Fibroblast of lung (primary cell): ENCODE measurements around the gene ADAMTS19. TPM values are rescaled to one million over a fixed set of nuclear protein-coding genes. Genes with fewer than 3 reads are reported as not detected.

Source experiments
- DNase-seq, 2 donors: peaks; one replicate each; pipeline versions ENCODE4 v3.0.0 to v3.0.0-alpha.2; 2010; ENCODE audit warnings: low read depth in 2 of 2
- H2AFZ ChIP-seq: 2 replicates; pipeline ENCODE4 v1.5.1; 2012; ENCODE audit warnings: low read length, control low read depth, inconsistent platforms
- H3K27ac ChIP-seq: 2 replicates; pipeline ENCODE4 v1.5.1; 2011; ENCODE audit warnings: low read length, control low read depth; ENCODE audit not compliant: insufficient read depth
- H3K27me3 ChIP-seq: 2 replicates; pipeline ENCODE4 v1.5.1; 2011; ENCODE audit warnings: mild to moderate bottlenecking, low read length; ENCODE audit not compliant: control insufficient read depth, insufficient read depth
- H3K36me3 ChIP-seq: 2 replicates; pipeline ENCODE4 v1.5.1; 2011; ENCODE audit warnings: low read length; ENCODE audit not compliant: control insufficient read depth, insufficient read depth
- H3K4me1 ChIP-seq: 2 replicates; pipeline ENCODE4 v1.5.1; 2011; ENCODE audit warnings: low read length; ENCODE audit not compliant: control insufficient read depth, insufficient read depth; ENCODE audit errors: extremely low read depth
- H3K4me2 ChIP-seq: 2 replicates; pipeline ENCODE4 v1.5.1; 2011; ENCODE audit warnings: low read length, control low read depth; ENCODE audit not compliant: insufficient read depth; ENCODE audit errors: extremely low read depth
- H3K4me3 ChIP-seq, 4 experiments: fragments of 200-600 bp in 1 of 4; sonication (generic) in 1 of 4; replicated peaks in 1 of 4; 2 replicates each; pipeline ENCODE4 v1.5.1; 2011 to 2016; ENCODE audit warnings: low read length in 4 of 4, low read depth in 3 of 4, mild to moderate bottlenecking in 3 of 4, control low read depth in 2 of 4, inconsistent platforms in 1 of 4, mixed read lengths in 1 of 4; ENCODE audit not compliant: insufficient read depth in 1 of 4; ENCODE audit errors: control extremely low read depth in 1 of 4
- H3K79me2 ChIP-seq: 2 replicates; pipeline ENCODE4 v1.5.1; 2012; ENCODE audit warnings: mild to moderate bottlenecking, low read length, inconsistent platforms; ENCODE audit not compliant: control insufficient read depth, insufficient read depth
- H3K9ac ChIP-seq: 2 replicates; pipeline ENCODE4 v1.5.1; 2011; ENCODE audit warnings: mild to moderate bottlenecking, low read length, control low read depth; ENCODE audit not compliant: insufficient read depth
- H3K9me3 ChIP-seq: 2 replicates; pipeline ENCODE4 v1.5.1; 2012; ENCODE audit warnings: low read depth, low read length; ENCODE audit not compliant: control insufficient read depth, insufficient read depth
- H4K20me1 ChIP-seq: 2 replicates; pipeline ENCODE4 v1.5.1; 2011; ENCODE audit warnings: low read length; ENCODE audit not compliant: control insufficient read depth, insufficient read depth; ENCODE audit errors: extremely low read depth
- EZH2 ChIP-seq: IDR thresholded peaks from 2 replicates; pipeline ENCODE4 v1.5.1; 2012; ENCODE audit warnings: low read length, control low read depth, mild to moderate bottlenecking; ENCODE audit errors: missing control alignments
- polyA plus RNA-seq, 2 donors: library from polyadenylated mRNA; depleted of rRNA in 1 of 2; stranded (reverse) in 1 of 2; unstranded in 1 of 2; fragments of >200 nt; gene quantifications; 2 replicates each; pipeline ENCODE4 v1.2.1, GENCODE V29; 2011 to 2012; ENCODE audit warnings: missing spikeins in 1 of 2
- total RNA-seq: library from RNA; depleted of rRNA; stranded (reverse); fragments of >200 nt; gene quantifications from 2 replicates; pipeline ENCODE4 v1.2.1, GENCODE V29; 2014
- TF ChIP-seq, protein P1 (sequence below), 2 donors: IDR thresholded peaks in 1 of 2; conservative IDR thresholded peaks in 1 of 2; 1 replicate in 1 of 2; 2 replicates in 1 of 2; pipeline ENCODE4 v1.5.1; 2011 to 2012; ENCODE audit warnings: low read length in 2 of 2, control low read depth in 1 of 2, inconsistent platforms in 1 of 2, low read depth in 1 of 2, mild to moderate bottlenecking in 1 of 2

Gene ADAMTS19
- total and polyA plus RNA-seq, 2 donors (not counting 1 experiment from before 2014, with no cell fraction given): 0.09 to 0.33 TPM

DNA sequence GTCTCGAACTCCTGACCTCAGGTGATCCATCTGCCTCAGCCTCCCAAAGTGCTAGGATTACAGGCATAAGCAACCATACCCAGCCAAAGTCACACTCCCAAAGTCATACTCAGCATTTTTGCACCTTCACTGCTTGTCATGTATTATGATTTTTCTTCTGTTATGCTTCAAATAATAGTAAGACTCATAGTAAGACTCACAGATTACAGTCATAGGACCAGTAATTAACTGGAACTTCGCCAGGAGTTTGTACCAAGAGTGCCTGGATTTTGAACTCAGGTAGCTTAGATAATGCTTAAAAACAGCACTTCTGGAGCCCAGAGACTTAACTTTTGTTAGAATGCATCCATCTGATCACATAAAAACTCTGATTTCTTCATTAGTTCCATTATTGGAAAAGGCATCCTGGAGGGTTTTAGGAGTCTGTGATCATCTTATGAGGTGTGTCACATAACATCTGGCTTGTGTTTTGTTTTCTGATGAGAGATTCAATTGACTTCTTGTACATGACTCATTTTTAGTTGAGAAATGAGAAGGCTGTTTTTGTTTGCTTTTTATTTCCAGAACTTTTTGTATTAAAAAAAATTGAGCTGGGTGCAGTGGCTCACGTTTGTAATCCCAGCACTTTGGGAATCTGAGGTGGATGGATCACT is 131.5 kb downstream of the ADAMTS19 start:
- H3K36me3 ChIP-seq: no peaks in the 10 kb centered on the region
- H3K79me2 ChIP-seq: no peaks in the 10 kb centered on the region
- TF ChIP-seq EZH2: no peak
- TF ChIP-seq, protein P1, sequence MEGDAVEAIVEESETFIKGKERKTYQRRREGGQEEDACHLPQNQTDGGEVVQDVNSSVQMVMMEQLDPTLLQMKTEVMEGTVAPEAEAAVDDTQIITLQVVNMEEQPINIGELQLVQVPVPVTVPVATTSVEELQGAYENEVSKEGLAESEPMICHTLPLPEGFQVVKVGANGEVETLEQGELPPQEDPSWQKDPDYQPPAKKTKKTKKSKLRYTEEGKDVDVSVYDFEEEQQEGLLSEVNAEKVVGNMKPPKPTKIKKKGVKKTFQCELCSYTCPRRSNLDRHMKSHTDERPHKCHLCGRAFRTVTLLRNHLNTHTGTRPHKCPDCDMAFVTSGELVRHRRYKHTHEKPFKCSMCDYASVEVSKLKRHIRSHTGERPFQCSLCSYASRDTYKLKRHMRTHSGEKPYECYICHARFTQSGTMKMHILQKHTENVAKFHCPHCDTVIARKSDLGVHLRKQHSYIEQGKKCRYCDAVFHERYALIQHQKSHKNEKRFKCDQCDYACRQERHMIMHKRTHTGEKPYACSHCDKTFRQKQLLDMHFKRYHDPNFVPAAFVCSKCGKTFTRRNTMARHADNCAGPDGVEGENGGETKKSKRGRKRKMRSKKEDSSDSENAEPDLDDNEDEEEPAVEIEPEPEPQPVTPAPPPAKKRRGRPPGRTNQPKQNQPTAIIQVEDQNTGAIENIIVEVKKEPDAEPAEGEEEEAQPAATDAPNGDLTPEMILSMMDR (conservative IDR thresholded peaks at IDR 0.05 in 1 of 2, IDR thresholded peaks at IDR 0.05 in 1 of 2; ENCODE audit: low read depth in 1 of 2, low read length in 2 of 2): no peak
- DNase-seq: no peak
- no peak overlapping the region for H3K4me3 ChIP-seq
- H3K4me2 ChIP-seq: no peak overlapping the region
- no peak overlapping the region for H3K9ac ChIP-seq
- H2AFZ ChIP-seq: no peak overlapping the region
- H3K9me3 ChIP-seq: no peaks in the 10 kb centered on the region
- H3K27ac ChIP-seq: no peak overlapping the region
- H3K27me3 ChIP-seq: no peaks in the 10 kb centered on the region
- H4K20me1 ChIP-seq: no peaks in the 10 kb centered on the region
- H3K4me1 ChIP-seq: no peaks in the 10 kb centered on the region

DNA sequence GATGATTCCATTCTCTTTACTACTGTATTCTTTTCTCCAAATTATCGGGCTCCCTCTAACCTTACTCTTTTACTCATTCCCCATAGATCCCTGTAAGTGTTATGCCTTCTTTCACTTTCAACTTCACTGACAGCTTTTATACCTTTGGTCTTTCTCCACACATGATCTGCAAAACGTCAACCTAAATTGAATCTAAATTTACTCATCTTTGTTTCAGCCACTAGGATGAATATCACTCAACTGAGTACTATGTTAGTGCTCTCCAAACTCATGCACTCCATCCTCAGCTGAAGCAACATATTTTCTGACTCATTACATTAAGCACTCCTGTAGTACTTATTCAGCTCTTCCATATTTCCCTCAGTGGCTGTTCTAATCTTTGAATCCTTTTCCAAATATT is 133.4 kb downstream of the ADAMTS19 start:
- H2AFZ ChIP-seq: no peak overlapping the region
- no peak overlapping the region for H3K4me3 ChIP-seq
- no peaks in the 10 kb centered on the region for H3K4me1 ChIP-seq
- H3K4me2 ChIP-seq: no peak overlapping the region
- H3K9ac ChIP-seq: no peak overlapping the region
- no peaks in the 10 kb centered on the region for H4K20me1 ChIP-seq
- H3K36me3 ChIP-seq: no peaks in the 10 kb centered on the region
- no peaks in the 10 kb centered on the region for H3K79me2 ChIP-seq
- H3K27ac ChIP-seq: no peak overlapping the region
- no peaks in the 10 kb centered on the region for H3K27me3 ChIP-seq
- peak in 1 of 2 donors; percentile 14 for DNase-seq
- no peaks in the 10 kb centered on the region for H3K9me3 ChIP-seq
- TF ChIP-seq EZH2: no peak

DNA sequence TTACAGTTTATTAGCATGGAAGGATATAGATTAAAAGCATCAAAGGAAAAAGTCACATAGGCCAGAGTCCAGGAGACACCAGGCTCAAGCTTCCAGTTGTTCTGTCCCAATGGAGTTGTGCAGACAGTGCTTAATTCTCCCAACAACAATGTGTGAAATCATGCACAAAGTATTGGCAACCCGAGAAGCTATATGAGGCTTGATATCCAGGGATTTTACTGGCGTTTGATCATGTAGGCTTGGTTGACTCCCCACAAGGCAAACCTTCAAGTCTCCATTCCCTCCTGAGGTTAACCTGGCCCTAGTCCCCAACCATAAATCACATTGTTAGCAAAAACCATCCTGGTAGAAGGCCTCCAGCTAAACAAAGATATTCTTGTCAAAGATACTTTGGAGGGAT is 141.5 kb downstream of the ADAMTS19 start:
- Histone ChIP-seq H3K27me3 (no peaks in the 10 kb centered on the region), H3K36me3 (no peaks in the 10 kb centered on the region), H4K20me1 (no peaks in the 10 kb centered on the region), H3K79me2 (no peaks in the 10 kb centered on the region), H3K4me3 (no peak overlapping the region), H3K27ac (no peak overlapping the region), H2AFZ (no peak overlapping the region), H3K9me3 (no peaks in the 10 kb centered on the region), H3K4me1 (no peaks in the 10 kb centered on the region), H3K4me2 (no peak overlapping the region), H3K9ac (no peak overlapping the region)
- TF ChIP-seq EZH2: no peak
- TF ChIP-seq, protein P1 (conservative IDR thresholded peaks at IDR 0.05 in 1 of 2, IDR thresholded peaks at IDR 0.05 in 1 of 2; ENCODE audit: low read depth in 1 of 2, low read length in 2 of 2): no peak
- no peak for DNase-seq
